OCI-LY3 (cell line): ENCODE results near the gene FRMD4A.

ENCODE experiments used
- H2AFZ ChIP-seq: fragments of 200-600, 300-600 bp; shearing (Covaris generic); 2 replicates; pipeline ENCODE4 v1.6.0; 2014; ENCODE audit warnings: antibody characterized with exemption, low read depth, low read length
- H3K27ac ChIP-seq: fragments of 200-600, 300-600 bp; sonication (generic); 2 replicates; pipeline ENCODE4 v1.5.1; 2014; ENCODE audit warnings: mild to moderate bottlenecking, low read length, moderate library complexity, mixed read lengths
- H3K27me3 ChIP-seq: fragments of 200-600, 300-600 bp; sonication (generic); 2 replicates; pipeline ENCODE4 v1.6.1; 2014; ENCODE audit warnings: low read depth, low read length, mixed read lengths
- H3K36me3 ChIP-seq: fragments of 200-600, 300-600 bp; sonication (generic); replicated peaks from 2 replicates; pipeline ENCODE3; 2014; ENCODE audit warnings: low read depth, low read length, mixed read lengths
- H3K4me1 ChIP-seq: fragments of 300-600, 200-600 bp; sonication (generic); 2 replicates; pipeline ENCODE4 v1.6.1; 2014; ENCODE audit warnings: low read length, mixed read lengths
- H3K4me2 ChIP-seq: fragments of 200-600, 300-600 bp; sonication (generic); 2 replicates; pipeline ENCODE4 v1.6.1; 2014; ENCODE audit warnings: low read length, mixed read lengths
- H3K4me3 ChIP-seq: fragments of 300-600, 200-600 bp; sonication (generic); 2 replicates; pipeline ENCODE4 v1.5.1; 2014; ENCODE audit warnings: antibody characterized with exemption, mild to moderate bottlenecking, low read length, moderate library complexity
- H3K79me2 ChIP-seq: fragments of 300-600, 200-600 bp; shearing (Covaris generic); 2 replicates; pipeline ENCODE4 v1.6.1; 2014; ENCODE audit warnings: mild to moderate bottlenecking, low read length, mixed read lengths
- H3K9ac ChIP-seq: fragments of 300-600, 200-600 bp; shearing (Covaris generic); 2 replicates; pipeline ENCODE4 v1.6.0; 2014; ENCODE audit warnings: mild to moderate bottlenecking, low read length, moderate library complexity
- H3K9me3 ChIP-seq: fragments of 200-600, 300-600 bp; shearing (Covaris generic); 2 replicates; pipeline ENCODE4 v1.6.1; 2014; ENCODE audit warnings: low read length, mixed read lengths; ENCODE audit not compliant: insufficient read depth
- H4K20me1 ChIP-seq: fragments of 200-600, 300-600 bp; sonication (generic); 2 replicates; pipeline ENCODE4 v1.6.1; 2016; ENCODE audit warnings: low read length, mixed read lengths; ENCODE audit not compliant: insufficient read depth
- CTCF ChIP-seq: fragments of 200-600, 300-600 bp; sonication (generic); IDR thresholded peaks from 2 replicates; pipeline ENCODE4 v1.5.1; 2014; ENCODE audit warnings: antibody characterized with exemption, low read length, low read depth
- EZH2phosphoT487 ChIP-seq: fragments of 200-600 bp; shearing (Covaris generic); IDR thresholded peaks from 2 replicates; pipeline ENCODE4 v1.6.1; 2018; ENCODE audit warnings: antibody characterized with exemption, mixed run types, low read depth

Gene FRMD4A

GRCh38 chr10:13809427-13809826 lies 521.3 kb downstream of the FRMD4A start:
- Histone ChIP-seq H3K9me3 (no peaks in the 10 kb centered on the region), H3K9ac (no peak overlapping the region), H3K36me3 (no peaks in the 10 kb centered on the region), H3K27ac (peak overlapping the region; percentile 25; the same call in 1 of the 2 replicates), H3K4me3 (peak overlapping the region; percentile 24; the same call in 1 of the 2 replicates), H2AFZ (no peak overlapping the region), H4K20me1 (no peaks in the 10 kb centered on the region), H3K79me2 (no peaks in the 10 kb centered on the region), H3K4me2 (peak overlapping the region; percentile 46), H3K27me3 (peaks cover 4% of the 10 kb centered on the region; the same call in 1 of the 2 replicates), H3K4me1 (peaks cover 59% of the 10 kb centered on the region)
- TF ChIP-seq EZH2phosphoT487, result no peak
- TF ChIP-seq CTCF, result no peak

GRCh38 chr10:13808556-13809391 lies 522.0 kb downstream of the FRMD4A start:
- no peaks in the 10 kb centered on the region for H3K36me3 ChIP-seq
- peak overlapping the region; percentile 24; the same call in 1 of the 2 replicates for H3K4me3 ChIP-seq
- TF ChIP-seq EZH2phosphoT487, result no peak
- no peak for TF ChIP-seq CTCF
- H3K9ac ChIP-seq, result no peak overlapping the region
- H3K4me2 ChIP-seq, result peak overlapping the region; percentile 46
- H3K27me3 ChIP-seq, result peaks cover 4% of the 10 kb centered on the region; the same call in 1 of the 2 replicates
- H3K79me2 ChIP-seq, result no peaks in the 10 kb centered on the region
- no peaks in the 10 kb centered on the region for H3K9me3 ChIP-seq
- no peaks in the 10 kb centered on the region for H4K20me1 ChIP-seq
- H2AFZ ChIP-seq, result no peak overlapping the region
- H3K27ac ChIP-seq, result peak overlapping the region; percentile 25; the same call in 1 of the 2 replicates
- peaks cover 62% of the 10 kb centered on the region for H3K4me1 ChIP-seq

- H3K9me3 ChIP-seq, result no peaks in the 10 kb centered on the region
- no peaks in the 10 kb centered on the region for H4K20me1 ChIP-seq
These were observed 524.3 kb downstream of the FRMD4A start for GRCh38 chr10:13806419-13806818.

More at GRCh38 chr10:13806419-13806818, 524.3 kb downstream of the FRMD4A start:
- peaks cover 67% of the 10 kb centered on the region for H3K4me1 ChIP-seq
- no peaks in the 10 kb centered on the region for H3K79me2 ChIP-seq
- H3K36me3 ChIP-seq, result no peaks in the 10 kb centered on the region
- H2AFZ ChIP-seq, result no peak overlapping the region
- no peak overlapping the region for H3K9ac ChIP-seq
- H3K4me3 ChIP-seq, result no peak overlapping the region
- TF ChIP-seq CTCF (no peak), EZH2phosphoT487 (no peak)
- H3K27ac ChIP-seq, result no peak overlapping the region
- H3K27me3 ChIP-seq, result peaks cover 8% of the 10 kb centered on the region; the same call in 1 of the 2 replicates
- peak overlapping the region; percentile 37 for H3K4me2 ChIP-seq
